Endometrial microvascular endothelial cells (primary cell): ENCODE measurements around the gene CLIC3. TPM values are rescaled to one million over a fixed set of nuclear protein-coding genes. Genes with fewer than 3 reads are reported as not detected.

ENCODE experiments used
- in situ Hi-C: cut with HindIII; loops from 2 replicates; pipeline ENCODE4 v1.10.0; 2017; ENCODE audit warnings: low sequenced_read_pairs, low pct_unique_long_range_greater_than_20kb; ENCODE audit errors: inconsistent ontology term
- total RNA-seq: library from RNA; depleted of rRNA; stranded (reverse); fragments of >200 nt; gene quantifications from one replicate; pipeline ENCODE4 v1.2.3, GENCODE V29; 2015; ENCODE audit errors: inconsistent ontology term

CLIC3 gene
- total RNA-seq, 1 donor from 2014 or later = 4.8 TPM

DNA sequence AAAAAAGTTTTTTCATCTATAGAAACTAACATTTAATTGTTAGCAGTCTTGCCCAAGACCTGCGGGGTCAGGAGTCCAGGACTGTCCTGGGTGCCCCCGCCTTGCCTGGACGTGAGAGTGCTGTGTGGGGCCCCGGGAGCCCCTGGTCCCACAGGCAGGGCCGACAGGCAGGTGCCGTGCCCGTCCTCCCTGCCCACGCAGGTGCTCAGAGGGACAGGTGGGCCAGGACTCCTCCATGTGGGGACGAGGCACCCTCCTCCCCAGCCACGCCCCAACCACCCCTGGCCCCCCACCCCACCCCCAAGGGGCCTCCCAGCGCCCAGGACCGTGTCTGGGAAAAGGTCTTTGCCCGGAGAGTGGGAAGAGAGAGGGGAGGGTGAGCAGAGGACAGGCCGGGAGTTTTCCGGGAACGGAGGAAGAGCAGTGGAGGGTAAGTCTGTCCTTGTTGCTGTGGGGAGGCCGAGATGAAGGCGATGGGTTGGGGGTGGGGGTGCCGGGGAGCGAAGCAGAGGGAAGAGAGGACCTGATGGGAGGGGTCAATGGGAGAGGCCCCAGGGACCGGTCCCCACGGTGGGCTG, 47.0 kb downstream of the CLIC3 start:
- in situ Hi-C loops = loop anchor here (25.0 kb wide), 1 partner anchor 213 kb away; the partner anchor contains the start of genes LRRC26 and TMEM210

DNA sequence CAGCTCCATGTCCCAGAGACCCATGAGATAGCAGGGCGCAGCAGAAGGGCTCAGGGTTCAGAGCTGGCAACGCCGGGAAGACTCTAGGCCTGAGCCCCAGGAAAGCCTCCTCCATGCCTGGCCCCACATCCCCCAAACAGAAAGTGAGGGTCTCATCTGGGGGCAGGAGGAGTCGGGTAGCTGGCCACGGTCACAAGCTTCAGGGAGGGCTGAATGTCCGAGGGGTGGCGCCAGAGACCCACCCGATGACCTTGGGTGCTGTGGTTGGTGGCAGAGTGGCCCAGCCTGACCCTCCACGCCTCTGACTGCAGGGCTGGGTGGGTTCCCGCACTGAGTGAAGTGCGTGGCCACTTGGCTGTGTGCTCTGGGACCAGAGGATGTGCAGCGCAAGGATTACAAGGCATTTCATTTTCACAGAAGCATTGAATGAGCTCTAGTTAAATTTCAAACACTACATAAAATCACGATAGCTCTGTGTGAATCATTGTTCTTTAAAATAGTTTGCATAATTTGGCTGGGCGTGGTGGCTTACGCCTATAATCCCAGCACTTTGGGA, 48.3 kb downstream of the CLIC3 start:
- in situ Hi-C loops = loop anchor here (25.0 kb wide), 1 partner anchor 214 kb away; the partner anchor contains the start of genes LRRC26 and TMEM210

DNA sequence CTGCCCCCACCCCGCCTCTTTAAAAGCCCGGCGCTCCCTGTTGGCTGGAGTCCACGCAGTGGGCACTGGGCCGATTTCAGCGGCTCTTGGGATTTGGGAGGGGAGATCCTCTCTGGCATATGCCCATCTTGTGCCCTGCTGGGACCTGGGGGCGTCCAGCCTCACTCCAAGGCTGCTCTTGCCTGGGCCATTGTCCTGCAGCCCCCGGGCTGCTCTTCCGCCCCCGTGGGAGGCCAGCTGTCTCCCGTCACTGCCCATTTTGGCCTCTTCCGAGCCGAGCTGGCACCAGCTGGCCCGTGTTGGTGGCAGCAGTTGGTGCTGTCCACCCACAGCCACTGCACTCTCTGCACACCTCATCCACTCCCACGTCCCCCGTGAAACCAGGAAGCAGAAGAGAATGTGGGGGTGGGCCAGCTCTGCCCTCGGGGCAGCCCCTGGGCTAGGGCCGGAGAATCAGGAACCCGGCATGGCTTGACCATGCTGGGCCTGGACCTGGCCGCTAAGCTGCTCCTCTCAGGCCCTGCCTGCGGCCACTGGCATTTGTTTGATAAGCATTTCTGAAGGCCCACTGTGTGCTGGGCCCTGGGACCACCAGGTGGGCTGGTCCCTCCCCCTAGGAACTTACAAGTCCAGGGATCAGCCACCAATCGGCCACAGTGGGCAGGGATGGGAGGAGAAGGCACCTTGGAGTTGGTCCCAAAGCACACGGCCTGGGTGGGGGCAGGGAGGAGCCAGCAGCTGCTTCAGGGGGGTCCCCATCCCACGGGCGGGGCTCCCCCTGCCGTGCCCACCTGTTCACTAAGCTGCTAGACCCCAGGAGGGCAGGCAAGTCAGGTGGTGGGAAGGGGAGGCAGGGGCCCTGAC, 49.1 kb downstream of the CLIC3 start:
- in situ Hi-C loops = loop anchor here (25.0 kb wide), 1 partner anchor 215 kb away; the partner anchor contains the start of genes LRRC26 and TMEM210

DNA sequence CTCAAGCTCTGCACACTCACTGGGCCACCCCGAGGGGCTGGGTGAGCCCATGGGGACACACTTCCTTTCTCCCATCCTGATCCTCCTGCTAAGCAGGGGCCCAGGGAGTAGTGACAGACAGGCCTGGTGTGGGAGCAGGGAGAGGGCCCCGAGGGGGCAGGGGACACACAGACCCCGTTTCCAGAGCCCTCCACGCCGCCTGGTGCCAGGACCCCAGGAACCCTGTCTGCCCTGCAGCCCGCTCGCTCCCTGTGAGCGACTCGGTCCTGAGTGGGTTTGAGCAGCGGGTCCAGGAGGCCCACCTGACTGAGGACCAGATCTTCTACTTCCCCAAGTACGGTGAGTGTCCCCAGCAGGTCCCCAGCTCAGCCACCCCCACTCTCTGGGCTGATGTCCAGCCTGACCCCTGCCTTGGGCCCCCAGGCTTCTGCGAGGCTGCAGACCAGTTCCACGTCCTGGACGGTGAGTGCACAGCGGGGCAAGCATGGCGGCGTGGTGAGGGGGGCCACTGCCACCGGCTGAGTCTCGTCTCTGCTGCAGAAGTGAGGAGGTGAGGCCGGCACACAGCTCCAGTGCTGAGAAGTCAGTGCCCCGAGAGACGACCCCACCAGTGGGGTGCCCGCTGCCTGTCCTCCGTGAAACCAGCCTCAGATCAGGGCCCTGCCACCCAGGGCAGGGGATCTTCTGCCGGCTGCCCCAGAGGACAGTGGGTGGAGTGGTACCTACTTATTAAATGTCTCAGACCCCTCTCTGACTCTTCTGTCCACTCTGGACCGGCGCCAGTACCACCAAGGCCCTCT, 49.9 kb downstream of the CLIC3 start:
- in situ Hi-C loops = loop anchor here (25.0 kb wide), 1 partner anchor 216 kb away; the partner anchor contains the start of genes LRRC26 and TMEM210

DNA sequence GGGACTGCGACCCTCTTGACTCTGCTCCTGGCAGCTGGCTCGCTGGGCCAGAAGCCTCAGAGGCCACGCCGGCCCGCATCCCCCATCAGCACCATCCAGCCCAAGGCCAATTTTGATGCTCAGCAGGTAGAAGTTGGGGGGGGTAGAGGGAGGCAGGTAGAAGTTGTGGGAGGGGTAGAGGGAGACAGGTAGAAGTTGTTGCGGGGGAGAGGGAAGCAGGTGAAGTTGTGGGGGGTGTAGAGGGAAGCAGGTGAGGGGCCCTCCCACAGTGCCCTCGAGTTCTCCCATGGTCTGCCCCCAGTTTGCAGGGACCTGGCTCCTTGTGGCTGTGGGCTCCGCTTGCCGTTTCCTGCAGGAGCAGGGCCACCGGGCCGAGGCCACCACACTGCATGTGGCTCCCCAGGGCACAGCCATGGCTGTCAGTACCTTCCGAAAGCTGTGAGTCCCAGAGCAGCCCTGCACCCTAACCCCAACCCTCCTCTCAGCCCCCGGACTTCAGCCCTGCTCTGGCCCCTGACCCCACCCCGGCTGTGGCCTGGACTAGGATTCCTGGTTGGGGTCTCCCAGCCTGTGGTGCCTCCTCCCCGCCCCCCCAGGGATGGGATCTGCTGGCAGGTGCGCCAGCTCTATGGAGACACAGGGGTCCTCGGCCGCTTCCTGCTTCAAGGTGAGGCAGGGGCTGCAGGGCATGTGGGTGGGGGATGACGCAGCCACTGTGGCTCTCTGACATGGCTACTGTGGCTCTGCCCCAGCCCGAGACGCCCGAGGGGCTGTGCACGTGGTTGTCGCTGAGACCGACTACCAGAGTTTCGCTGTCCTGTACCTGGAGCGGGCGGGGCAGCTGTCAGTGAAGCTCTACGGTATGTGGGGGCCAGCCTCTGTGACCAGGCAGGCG, 50.8 kb downstream of the CLIC3 start:
- in situ Hi-C loops = loop anchor here (25.0 kb wide), 1 partner anchor 217 kb away; the partner anchor contains the start of genes LRRC26 and TMEM210

Other genes starting within 250 kb of the CLIC3 start
- not detected for gene LCN6, start 248.0 kb downstream of the CLIC3 start, total RNA-seq
- gene LCN8, start 238.3 kb downstream of the CLIC3 start, total RNA-seq = not detected
- gene LCN15, start 232.1 kb downstream of the CLIC3 start, total RNA-seq = not detected
- gene TMEM141, start 205.2 kb downstream of the CLIC3 start, total RNA-seq = 72.7 TPM
- gene CCDC183, start 200.2 kb downstream of the CLIC3 start, total RNA-seq = not detected
- 125 TPM for gene RABL6, start 188.6 kb downstream of the CLIC3 start, total RNA-seq
- 0.46 TPM for gene AJM1, start 154.1 kb downstream of the CLIC3 start, total RNA-seq
- gene PHPT1, start 147.2 kb downstream of the CLIC3 start, total RNA-seq = 95.9 TPM
- 1.0 TPM for gene MAMDC4, start 144.2 kb downstream of the CLIC3 start, total RNA-seq
- gene EDF1, start 130.3 kb downstream of the CLIC3 start, total RNA-seq = 440 TPM
- 16.7 TPM for gene TRAF2, start 110.1 kb downstream of the CLIC3 start, total RNA-seq
- gene FBXW5, start 51.8 kb downstream of the CLIC3 start, total RNA-seq = 212 TPM
- not detected for gene C8G, start 51.3 kb downstream of the CLIC3 start, total RNA-seq
- gene LCN12, start 44.3 kb downstream of the CLIC3 start, total RNA-seq = not detected
- gene PTGDS, start 19.1 kb downstream of the CLIC3 start, total RNA-seq = not detected
- not detected for gene LCNL1, start 13.6 kb downstream of the CLIC3 start, total RNA-seq
- 49.0 TPM for gene PAXX, start 4.1 kb downstream of the CLIC3 start, total RNA-seq
- 4.0 TPM for gene ABCA2, start 31.7 kb upstream of the CLIC3 start, total RNA-seq
- not detected for gene FUT7, start 35.5 kb upstream of the CLIC3 start, total RNA-seq
- 65.7 TPM for gene NPDC1, start 49.6 kb upstream of the CLIC3 start, total RNA-seq
- not detected for gene ENTPD2, start 57.5 kb upstream of the CLIC3 start, total RNA-seq
- 38.5 TPM for gene SAPCD2, start 74.0 kb upstream of the CLIC3 start, total RNA-seq
- 13.8 TPM for gene UAP1L1, start 80.9 kb upstream of the CLIC3 start, total RNA-seq
- gene MAN1B1, start 90.4 kb upstream of the CLIC3 start, total RNA-seq = 106 TPM
- 99.2 TPM for gene DPP7, start 118.2 kb upstream of the CLIC3 start, total RNA-seq
- not detected for gene GRIN1, start 142.6 kb upstream of the CLIC3 start, total RNA-seq
- not detected for gene LRRC26, start 173.5 kb upstream of the CLIC3 start, total RNA-seq
- not detected for gene TMEM210, start 175.5 kb upstream of the CLIC3 start, total RNA-seq
- 14.9 TPM for gene ANAPC2, start 192.0 kb upstream of the CLIC3 start, total RNA-seq
- gene SSNA1, start 192.1 kb upstream of the CLIC3 start, total RNA-seq = 117 TPM
- gene TPRN, start 204.2 kb upstream of the CLIC3 start, total RNA-seq = 8.8 TPM
- 28.1 TPM for gene TMEM203, start 209.1 kb upstream of the CLIC3 start, total RNA-seq
- gene NDOR1, start 209.1 kb upstream of the CLIC3 start, total RNA-seq = 19.6 TPM
- gene RNF208, start 225.7 kb upstream of the CLIC3 start, total RNA-seq = not detected
- gene CYSRT1, start 228.6 kb upstream of the CLIC3 start, total RNA-seq = not detected
- gene RNF224, start 230.9 kb upstream of the CLIC3 start, total RNA-seq = not detected
- not detected for gene SLC34A3, start 234.3 kb upstream of the CLIC3 start, total RNA-seq
- gene TUBB4B, start 244.7 kb upstream of the CLIC3 start, total RNA-seq = 1,061 TPM